Small intestine (tissue), 7 donors: ENCODE measurements around the gene PALMD. TPM values are rescaled to one million over a fixed set of nuclear protein-coding genes. Genes with fewer than 3 reads are reported as not detected.

Experiments used
- DNase-seq, 2 donors: peaks; one replicate each; pipeline versions ENCODE4 v3.0.0 to v3.0.0-alpha.2; 2013
- FAIRE-seq: peaks from 2 replicates; lab custom pipeline; 2012; peaks lifted over from hg19 to GRCh38; lab: Jason Lieb, UNC
- H3K27ac ChIP-seq, 3 donors: one replicate each; pipeline ENCODE4 v1.5.1; 2013; ENCODE audit warnings: low read length in 2 of 3, mild to moderate bottlenecking in 2 of 3, control low read depth in 1 of 3, inconsistent platforms in 1 of 3, low read depth in 1 of 3, moderate library complexity in 1 of 3
- H3K27me3 ChIP-seq, 3 donors: one replicate each; pipeline ENCODE4 v1.6.1; 2013; ENCODE audit warnings: low read length in 3 of 3, inconsistent platforms in 1 of 3; ENCODE audit not compliant: control insufficient read depth in 3 of 3, insufficient read depth in 3 of 3
- H3K36me3 ChIP-seq, 3 donors: one replicate each; pipeline ENCODE4 v1.6.1; 2013; ENCODE audit warnings: low read length in 3 of 3, inconsistent platforms in 1 of 3, low read depth in 1 of 3, mild to moderate bottlenecking in 1 of 3, moderate library complexity in 1 of 3; ENCODE audit not compliant: control insufficient read depth in 3 of 3, insufficient read depth in 2 of 3
- H3K4me1 ChIP-seq, 3 donors: one replicate each; pipeline ENCODE4 v1.6.1; 2013; ENCODE audit warnings: low read length in 2 of 3, inconsistent platforms in 1 of 3, low read depth in 1 of 3, mild to moderate bottlenecking in 1 of 3, moderate library complexity in 1 of 3; ENCODE audit not compliant: control insufficient read depth in 3 of 3, insufficient read depth in 2 of 3
- H3K4me3 ChIP-seq, 3 donors: one replicate each; pipeline ENCODE4 v1.5.1; 2013; ENCODE audit warnings: low read length in 3 of 3, control low read depth in 1 of 3, inconsistent platforms in 1 of 3, low read depth in 1 of 3, mild to moderate bottlenecking in 1 of 3, moderate library complexity in 1 of 3
- H3K9me3 ChIP-seq, 2 donors: one replicate each; pipeline ENCODE4 v1.6.1; 2013; ENCODE audit warnings: low read depth in 1 of 2, low read length in 1 of 2; ENCODE audit not compliant: control insufficient read depth in 2 of 2, insufficient read depth in 1 of 2
- WGBS, 3 donors: extraction: QIAGEN DNeasy Blood & Tissue Kit; methylation state at CpG; one replicate each; pipeline ENCODE4 v1.1.7; 2013; 5-methylcytosine and 5-hydroxymethylcytosine counted together
- polyA plus RNA-seq, 4 donors: library from polyadenylated mRNA; stranded (reverse) in 3 of 4; unstranded in 1 of 4; fragments of 200-250 nt in 3 of 4; fragments of 120-200 nt in 1 of 4; gene quantifications; one replicate each; pipeline versions ENCODE4 v1.2.1 to v1.2.3, GENCODE V29; 2013
- donor health status: healthy with polysubstance abuse.
- donor health status: control.
- donor health status: control.
- donor health status: Bipolar disorder and iron deficiency.
- donor health status: healthy.

PALMD gene
- polyA plus RNA-seq, 4 donors = 0.67 to 14.5 (median 1.7) TPM

DNA sequence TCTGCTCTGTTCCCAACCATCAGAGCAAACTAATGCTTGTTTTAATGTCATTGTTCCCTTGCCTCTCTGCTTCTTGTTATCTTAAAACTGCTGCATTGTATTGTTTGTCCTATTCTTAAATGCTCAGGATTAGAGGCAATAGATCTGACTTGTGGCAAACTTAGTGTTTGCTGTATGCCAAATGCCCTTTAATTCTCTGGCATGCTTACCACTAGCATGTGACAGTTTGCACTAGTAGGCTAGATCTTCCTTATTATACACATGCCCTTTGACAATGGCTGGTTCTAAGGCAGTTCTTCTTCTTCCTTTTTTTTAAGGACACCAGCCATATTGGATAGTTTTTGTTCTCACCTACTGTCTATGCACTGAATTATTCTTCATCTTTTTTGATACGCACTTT, 30.1 kb downstream of the PALMD start:
- Histone ChIP-seq H3K4me1 (no peaks in the 10 kb centered on the region), H3K4me3 (no peak overlapping the region), H3K27ac (no peak overlapping the region), H3K36me3 (no peaks in the 10 kb centered on the region), H3K9me3 (no peaks in the 10 kb centered on the region), H3K27me3 (no peaks in the 10 kb centered on the region)
- 97 to 100% (median 97%) methylated on average over 1 of the region's 1 CpG for WGBS, 3 donors
- no peak for FAIRE-seq
- DNase-seq = no peak

DNA sequence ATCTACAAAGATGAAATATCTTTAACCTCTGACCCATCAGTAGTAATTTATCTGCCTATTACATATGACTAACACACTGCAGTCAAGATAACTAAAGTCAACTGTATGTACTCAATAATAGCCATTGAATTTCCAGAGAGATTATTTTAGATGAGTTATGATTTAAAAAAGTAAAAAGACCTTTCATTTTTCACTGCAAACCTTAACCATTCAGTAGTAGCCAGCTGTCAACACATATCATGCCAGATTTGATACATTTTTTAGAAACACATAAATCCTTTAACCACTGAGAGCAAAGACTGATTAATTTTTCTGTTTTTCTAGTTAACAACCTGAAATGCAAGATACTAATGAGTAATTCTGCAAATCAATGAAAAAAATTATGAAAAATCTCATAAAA, 31.0 kb downstream of the PALMD start:
- Histone ChIP-seq H3K4me3 (no peak overlapping the region), H3K4me1 (no peaks in the 10 kb centered on the region), H3K27ac (no peak overlapping the region), H3K27me3 (no peaks in the 10 kb centered on the region), H3K36me3 (no peaks in the 10 kb centered on the region), H3K9me3 (no peaks in the 10 kb centered on the region)
- FAIRE-seq (peak; percentile 44), DNase-seq (peak in 1 of 2 donors; percentile 24)

DNA sequence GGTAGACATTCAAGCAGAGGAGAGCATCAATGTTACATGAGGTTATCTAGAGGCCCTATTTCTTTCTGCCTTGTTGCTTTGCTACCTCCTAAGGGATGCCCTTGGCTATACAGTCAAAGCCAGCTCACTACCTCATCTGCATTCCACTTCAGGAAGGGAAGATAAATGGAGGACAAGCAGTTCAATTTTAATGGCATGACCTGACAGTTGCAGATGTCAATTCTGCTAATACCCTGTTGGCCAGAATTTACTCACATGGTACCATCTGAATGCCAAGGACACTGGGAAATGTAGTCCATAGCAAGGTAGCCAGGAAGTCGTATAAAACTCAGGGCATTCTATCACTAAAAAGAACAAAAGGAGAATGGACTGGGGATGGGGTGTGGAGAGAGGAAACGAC, 31.5 kb downstream of the PALMD start:
- Histone ChIP-seq H3K4me3 (no peak overlapping the region), H3K27ac (no peak overlapping the region)
- no peak for FAIRE-seq

DNA sequence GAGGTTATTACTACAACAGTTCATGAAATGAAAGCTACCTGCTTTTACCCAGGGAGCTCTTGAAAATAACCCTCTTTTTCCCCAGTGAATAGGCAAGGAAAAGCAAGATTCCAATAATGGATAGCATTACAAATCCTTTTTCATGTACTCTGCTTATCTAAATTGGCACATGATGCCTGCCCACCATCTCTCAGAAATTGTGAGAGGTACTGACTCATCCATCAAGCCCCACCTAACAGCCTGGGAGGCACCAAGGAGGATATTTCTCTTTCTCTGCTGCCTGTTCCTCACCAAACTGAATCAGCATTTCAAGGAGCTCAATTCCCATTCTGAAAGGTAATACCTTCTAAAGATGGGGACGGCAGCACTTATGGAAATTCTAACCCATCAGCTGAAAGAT, 34.4 kb downstream of the PALMD start:
- no peak for DNase-seq
- Histone ChIP-seq H3K4me3 (no peak overlapping the region), H3K27me3 (no peaks in the 10 kb centered on the region), H3K4me1 (no peaks in the 10 kb centered on the region), H3K9me3 (no peaks in the 10 kb centered on the region), H3K36me3 (no peaks in the 10 kb centered on the region), H3K27ac (no peak overlapping the region)
- WGBS, 3 donors = 82 to 91% (median 87%) methylated on average over 1 of the region's 1 CpG
- FAIRE-seq = no peak

More for the DNA sequence above, 31.5 kb downstream of the PALMD start:
- H3K4me1 ChIP-seq = no peaks in the 10 kb centered on the region
- no peaks in the 10 kb centered on the region for H3K9me3 ChIP-seq
- H3K36me3 ChIP-seq = no peaks in the 10 kb centered on the region
- 83 to 91% (median 85%) methylated on average over 2 of the region's 2 CpGs for WGBS, 3 donors
- no peaks in the 10 kb centered on the region for H3K27me3 ChIP-seq
- no peak for DNase-seq

DNA sequence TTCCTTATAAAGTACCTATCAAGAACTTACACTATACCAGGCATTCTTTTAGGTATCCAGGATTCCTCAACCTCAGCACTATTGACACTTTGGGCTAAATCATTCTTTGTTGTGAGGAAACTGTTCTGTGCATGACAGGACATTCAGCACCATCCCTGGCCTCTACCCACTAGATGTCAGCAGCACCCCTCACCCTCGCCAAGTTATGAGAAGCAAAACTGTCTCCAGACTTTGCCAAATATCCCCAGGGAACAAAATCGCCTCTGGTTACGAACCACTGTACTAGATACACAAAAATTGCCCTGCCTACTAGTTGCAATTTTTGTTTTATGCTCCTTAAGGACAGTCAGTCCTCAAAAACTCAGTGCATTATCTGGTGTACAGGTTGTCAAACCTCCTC, 35.7 kb downstream of the PALMD start:
- no peak for FAIRE-seq

DNA sequence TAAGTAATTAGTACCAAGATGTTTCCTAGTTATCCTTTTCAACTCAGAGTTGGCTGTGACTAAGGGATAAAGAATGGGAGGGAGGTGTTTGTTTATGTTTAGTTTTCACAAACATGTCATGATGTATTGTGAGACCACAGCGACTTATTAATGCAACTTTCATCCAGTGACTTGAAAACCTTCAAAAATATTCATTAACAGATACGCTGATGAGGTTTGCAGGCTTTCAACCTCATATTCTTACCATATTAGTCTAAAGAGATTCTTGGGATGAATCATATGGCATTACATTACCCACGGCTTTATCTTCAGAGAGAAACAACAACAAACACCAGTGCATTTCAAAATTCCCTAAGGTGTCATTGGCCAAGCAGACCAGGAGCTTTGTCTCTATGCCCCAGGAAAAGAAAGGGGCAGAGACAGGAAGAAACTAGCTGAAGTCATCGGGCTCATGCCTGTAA, 36.4 kb downstream of the PALMD start:
- 67 to 77% (median 73%) methylated on average over 4 of the region's 4 CpGs for WGBS, 3 donors
- Histone ChIP-seq H3K27me3 (no peaks in the 10 kb centered on the region), H3K27ac (no peak overlapping the region), H3K4me3 (no peak overlapping the region), H3K4me1 (no peaks in the 10 kb centered on the region), H3K36me3 (no peaks in the 10 kb centered on the region), H3K9me3 (no peaks in the 10 kb centered on the region)
- FAIRE-seq (no peak), DNase-seq (no peak)

More for the DNA sequence above, 35.7 kb downstream of the PALMD start:
- Histone ChIP-seq H3K27me3 (no peaks in the 10 kb centered on the region), H3K27ac (no peak overlapping the region), H3K4me1 (no peaks in the 10 kb centered on the region), H3K9me3 (no peaks in the 10 kb centered on the region), H3K4me3 (no peak overlapping the region), H3K36me3 (no peaks in the 10 kb centered on the region)
- WGBS, 3 donors = 70 to 88% (median 77%) methylated on average over 3 of the region's 3 CpGs
- DNase-seq = no peak

DNA sequence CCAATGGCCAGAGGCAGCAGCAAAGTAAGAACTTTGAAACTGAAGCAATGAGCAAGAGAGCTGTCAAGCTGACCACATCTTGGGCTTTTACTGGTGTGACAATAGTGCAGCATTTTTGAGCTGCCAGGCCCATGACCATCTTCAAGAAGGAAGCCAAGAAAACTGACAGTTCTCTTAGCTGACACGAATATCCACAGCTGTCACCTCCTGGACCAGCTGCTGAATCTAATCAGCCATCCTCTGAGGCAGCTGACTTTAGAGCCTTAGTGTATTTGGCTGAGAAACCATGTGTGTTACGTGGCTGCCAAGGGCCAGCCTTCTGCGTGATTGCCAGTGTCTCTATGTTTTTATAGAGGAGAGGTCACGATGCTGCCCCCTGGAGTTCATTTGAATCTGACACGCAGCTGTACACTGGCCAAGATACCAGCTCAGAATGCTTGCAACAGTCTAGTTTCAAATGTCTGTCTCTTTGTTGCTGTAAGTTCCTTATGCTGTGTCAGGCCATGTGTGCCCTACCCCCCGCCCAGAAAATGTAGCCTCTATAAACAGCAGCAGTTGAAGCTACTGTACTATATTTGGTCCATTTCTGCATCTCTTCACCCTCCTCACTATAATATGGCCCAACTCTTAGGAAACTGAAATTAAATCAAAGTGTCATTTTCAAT, 39.7 kb downstream of the PALMD start:
- H3K36me3 ChIP-seq = no peaks in the 10 kb centered on the region
- WGBS, 3 donors = 9 to 21% (median 20%) methylated on average over 6 of the region's 6 CpGs
- H3K27me3 ChIP-seq = no peaks in the 10 kb centered on the region
- DNase-seq (peak; percentile 66 to 72), FAIRE-seq (no peak)
- H3K27ac ChIP-seq = no peak overlapping the region
- no peaks in the 10 kb centered on the region for H3K9me3 ChIP-seq
- H3K4me3 ChIP-seq = no peak overlapping the region
- H3K4me1 ChIP-seq = no peaks in the 10 kb centered on the region

DNA sequence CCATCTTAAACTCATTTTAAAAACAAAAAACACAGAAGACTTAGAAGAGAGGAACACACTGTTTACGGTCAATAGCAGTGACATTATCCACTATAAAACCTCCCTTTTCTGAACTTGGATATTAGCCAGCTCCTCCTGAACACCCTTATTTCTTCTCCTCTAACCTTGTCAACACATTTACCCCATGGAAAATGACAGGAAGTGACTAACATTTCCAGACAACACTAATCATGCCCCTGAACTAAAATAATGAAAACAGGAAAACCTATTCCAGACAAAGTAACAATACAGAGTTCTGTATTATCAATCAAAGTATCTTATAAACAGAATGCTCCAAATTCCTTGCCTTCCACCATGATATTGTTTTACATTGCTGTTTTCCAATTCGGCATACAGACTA, 45.3 kb downstream of the PALMD start:
- Histone ChIP-seq H3K36me3 (no peaks in the 10 kb centered on the region), H3K27me3 (no peaks in the 10 kb centered on the region), H3K9me3 (no peaks in the 10 kb centered on the region), H3K4me1 (no peaks in the 10 kb centered on the region), H3K4me3 (no peak overlapping the region), H3K27ac (no peak overlapping the region)
- DNase-seq (no peak), FAIRE-seq (no peak)
- 69 to 92% (median 88%) methylated on average over 2 of the region's 2 CpGs for WGBS, 3 donors

DNA sequence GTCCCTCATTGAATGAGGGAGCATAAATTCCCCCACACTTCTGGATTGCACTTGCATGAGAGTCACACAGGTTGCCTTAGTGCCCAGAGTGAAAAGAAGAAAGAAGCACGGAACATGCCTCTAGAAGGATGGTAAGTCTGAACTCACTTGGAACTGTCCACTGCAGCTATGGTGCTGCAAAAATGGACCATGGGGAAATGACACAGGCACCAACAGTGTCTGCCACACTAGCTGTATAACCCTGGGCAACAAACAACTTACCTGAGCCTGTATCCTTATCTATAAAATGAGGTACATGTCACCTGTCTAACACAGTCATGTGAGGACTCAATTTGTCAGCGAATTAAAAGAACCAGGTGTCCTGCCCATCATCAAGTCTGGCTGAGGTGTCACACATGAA, 50.7 kb downstream of the PALMD start:
- Histone ChIP-seq H3K4me3 (no peak overlapping the region), H3K27me3 (no peaks in the 10 kb centered on the region), H3K27ac (no peak overlapping the region), H3K9me3 (no peaks in the 10 kb centered on the region), H3K36me3 (no peaks in the 10 kb centered on the region), H3K4me1 (no peaks in the 10 kb centered on the region)
- no peak for FAIRE-seq
- WGBS, 3 donors = 67 to 73% (median 68%) methylated on average over 2 of the region's 2 CpGs
- no peak for DNase-seq
